WI38 (cell line): Measurements from ENCODE around the gene GSX1.

Experiments used
- H3K4me3 ChIP-seq: 2 replicates; pipeline ENCODE4 v1.5.1; 2011; ENCODE audit warnings: low read depth, mild to moderate bottlenecking, control low read depth, low read length
- TF ChIP-seq, protein P1 (sequence below): IDR thresholded peaks from 2 replicates; pipeline ENCODE4 v1.5.1; 2012; ENCODE audit warnings: low read depth, mild to moderate bottlenecking, control low read depth, low read length

GSX1 gene

GRCh38 chr13:27822258-27822872 lies 30.1 kb downstream of the GSX1 start:
- TF ChIP-seq, protein P1, sequence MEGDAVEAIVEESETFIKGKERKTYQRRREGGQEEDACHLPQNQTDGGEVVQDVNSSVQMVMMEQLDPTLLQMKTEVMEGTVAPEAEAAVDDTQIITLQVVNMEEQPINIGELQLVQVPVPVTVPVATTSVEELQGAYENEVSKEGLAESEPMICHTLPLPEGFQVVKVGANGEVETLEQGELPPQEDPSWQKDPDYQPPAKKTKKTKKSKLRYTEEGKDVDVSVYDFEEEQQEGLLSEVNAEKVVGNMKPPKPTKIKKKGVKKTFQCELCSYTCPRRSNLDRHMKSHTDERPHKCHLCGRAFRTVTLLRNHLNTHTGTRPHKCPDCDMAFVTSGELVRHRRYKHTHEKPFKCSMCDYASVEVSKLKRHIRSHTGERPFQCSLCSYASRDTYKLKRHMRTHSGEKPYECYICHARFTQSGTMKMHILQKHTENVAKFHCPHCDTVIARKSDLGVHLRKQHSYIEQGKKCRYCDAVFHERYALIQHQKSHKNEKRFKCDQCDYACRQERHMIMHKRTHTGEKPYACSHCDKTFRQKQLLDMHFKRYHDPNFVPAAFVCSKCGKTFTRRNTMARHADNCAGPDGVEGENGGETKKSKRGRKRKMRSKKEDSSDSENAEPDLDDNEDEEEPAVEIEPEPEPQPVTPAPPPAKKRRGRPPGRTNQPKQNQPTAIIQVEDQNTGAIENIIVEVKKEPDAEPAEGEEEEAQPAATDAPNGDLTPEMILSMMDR, result no peak
- H3K4me3 ChIP-seq, result no peak overlapping the region

GRCh38 chr13:27822873-27823311 lies 30.6 kb downstream of the GSX1 start:
- TF ChIP-seq, protein P1, result no peak
- H3K4me3 ChIP-seq, result no peak overlapping the region

GRCh38 chr13:27824121-27824520 lies 31.8 kb downstream of the GSX1 start:
- TF ChIP-seq, protein P1, result no peak

GRCh38 chr13:27825072-27825471 lies 32.8 kb downstream of the GSX1 start:
- no peak overlapping the region for H3K4me3 ChIP-seq
- TF ChIP-seq, protein P1, result no peak

More at GRCh38 chr13:27824121-27824520, 31.8 kb downstream of the GSX1 start:
- no peak overlapping the region for H3K4me3 ChIP-seq

DNA sequence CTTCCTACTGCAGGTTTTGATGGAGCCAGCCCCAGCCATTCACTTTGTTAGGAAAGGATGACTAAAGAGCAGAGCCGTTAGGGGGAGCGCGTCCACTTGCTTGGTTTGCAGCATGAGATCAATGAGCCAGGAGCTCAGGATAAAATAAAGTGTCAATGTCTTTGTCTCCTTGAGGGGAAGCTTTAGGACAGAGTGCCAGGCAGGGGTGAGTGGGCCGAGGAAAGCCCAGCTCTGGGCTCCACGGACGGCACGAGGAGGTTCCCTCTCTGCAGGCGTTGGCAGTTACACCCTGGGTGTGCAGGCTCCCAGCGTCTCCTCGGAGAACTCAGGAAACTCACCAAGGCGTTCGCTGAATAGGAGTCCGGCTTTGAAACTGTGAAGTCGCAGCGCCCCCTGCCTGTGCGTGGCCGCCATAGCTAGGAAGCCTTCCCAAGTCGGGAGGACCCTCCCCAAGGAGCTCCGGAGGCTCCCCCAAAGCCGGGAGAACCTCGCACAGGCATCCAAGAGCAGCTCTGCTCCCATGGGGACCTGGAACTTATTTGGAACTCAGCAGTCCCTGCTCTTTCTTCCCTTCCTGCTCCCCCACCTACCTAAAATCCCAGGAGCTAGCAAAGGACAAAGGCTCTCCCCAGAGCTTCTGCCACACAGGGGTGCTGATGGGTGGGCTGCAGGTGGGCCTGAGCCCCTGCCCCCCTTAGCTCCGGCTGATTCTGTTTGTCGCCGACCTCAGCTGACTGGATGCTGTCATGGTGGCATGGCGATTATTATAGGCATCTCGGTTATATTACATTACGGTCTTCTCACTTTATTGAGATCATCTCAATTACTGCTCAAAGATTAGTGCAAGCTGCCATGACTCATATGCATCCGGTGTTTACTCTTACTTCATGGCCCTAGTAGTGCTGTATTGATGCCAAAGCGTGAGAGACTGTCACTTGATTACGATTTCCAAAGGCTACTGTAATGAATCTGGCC lies 34.4 kb downstream of the GSX1 start:
- TF ChIP-seq, protein P1, result peak; percentile 92
- peak overlapping the region; percentile 41; the same call in 1 of the 2 replicates for H3K4me3 ChIP-seq

DNA sequence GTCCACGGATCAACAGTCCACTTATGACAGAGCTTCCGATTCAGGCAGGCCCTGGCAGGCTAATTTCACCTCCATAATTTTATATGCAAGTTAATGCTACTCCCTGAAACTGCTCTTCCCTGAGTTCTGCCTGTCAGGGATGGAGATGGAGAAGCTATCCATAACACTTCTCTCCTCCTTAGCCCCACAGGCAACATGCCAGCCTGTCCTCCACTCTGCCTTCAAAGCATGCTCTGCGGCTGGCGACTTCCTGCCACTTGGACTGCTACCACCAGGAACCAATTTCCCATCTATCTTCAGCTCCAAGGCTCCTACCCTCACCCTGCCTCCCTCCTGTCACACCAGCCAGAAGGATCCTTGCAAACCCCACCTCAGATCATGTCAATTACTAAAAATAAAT lies 35.4 kb downstream of the GSX1 start:
- TF ChIP-seq, protein P1, result no peak
- no peak overlapping the region for H3K4me3 ChIP-seq

- TF ChIP-seq, protein P1, result peak; percentile 77
- H3K4me3 ChIP-seq, result no peak overlapping the region
Measured at GRCh38 chr13:27830010-27830409, 37.7 kb downstream of the GSX1 start.
